Measurements from ENCODE around the gene FAAP20.

The FAAP20 gene

DNA sequence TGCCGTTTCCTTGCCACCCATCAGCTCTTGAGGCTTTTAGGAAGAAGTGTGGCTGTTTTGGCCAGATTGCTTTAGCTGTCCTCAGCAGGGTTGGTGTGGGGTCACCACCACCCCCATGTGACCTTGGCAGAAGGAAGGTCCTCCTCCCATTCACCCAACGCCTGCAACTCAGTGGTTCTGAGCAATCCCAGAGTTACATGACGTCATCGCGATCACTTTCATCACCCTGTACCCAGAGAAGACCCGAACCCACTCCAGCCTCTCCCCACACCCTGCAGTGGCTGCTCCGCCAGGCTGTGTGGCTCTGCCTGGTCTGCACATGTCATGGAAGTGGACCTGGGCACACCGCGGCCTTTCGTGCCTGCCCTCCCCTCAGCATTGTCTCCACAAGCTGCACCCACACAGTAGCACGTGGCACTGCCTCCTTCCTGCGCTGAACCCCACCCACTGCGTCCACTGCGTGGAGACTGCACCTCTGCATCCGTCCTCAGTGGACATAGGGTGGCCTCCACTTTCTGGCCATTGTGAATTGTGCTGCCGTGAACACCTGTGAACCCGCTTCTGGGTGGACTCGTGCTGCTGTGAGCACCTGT is 16.5 kb downstream of the FAAP20 start:
- DNase-seq (ENCODE audit: low read depth) = no peak

DNA sequence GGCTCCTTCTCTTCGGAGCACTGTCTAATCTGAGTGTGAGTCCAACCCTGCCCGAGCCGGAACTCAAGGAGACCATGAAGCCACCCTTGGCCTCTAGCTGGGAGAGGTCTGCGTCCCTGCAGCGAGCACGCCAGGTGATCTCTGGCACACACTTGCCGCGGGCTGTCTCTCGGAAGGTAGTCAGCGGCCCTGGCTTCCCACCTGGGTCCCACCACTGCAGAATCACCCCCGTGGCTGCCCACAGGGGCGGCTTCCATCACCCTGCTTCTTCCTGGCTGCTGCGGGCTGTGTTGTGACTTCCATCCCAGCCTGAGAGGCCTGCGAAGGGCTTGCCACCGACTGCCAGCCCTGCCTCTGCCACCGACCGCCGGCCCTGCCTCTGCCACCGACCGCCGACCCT is 17.0 kb downstream of the FAAP20 start:
- DNase-seq (ENCODE audit: low read depth) = no peak

DNA sequence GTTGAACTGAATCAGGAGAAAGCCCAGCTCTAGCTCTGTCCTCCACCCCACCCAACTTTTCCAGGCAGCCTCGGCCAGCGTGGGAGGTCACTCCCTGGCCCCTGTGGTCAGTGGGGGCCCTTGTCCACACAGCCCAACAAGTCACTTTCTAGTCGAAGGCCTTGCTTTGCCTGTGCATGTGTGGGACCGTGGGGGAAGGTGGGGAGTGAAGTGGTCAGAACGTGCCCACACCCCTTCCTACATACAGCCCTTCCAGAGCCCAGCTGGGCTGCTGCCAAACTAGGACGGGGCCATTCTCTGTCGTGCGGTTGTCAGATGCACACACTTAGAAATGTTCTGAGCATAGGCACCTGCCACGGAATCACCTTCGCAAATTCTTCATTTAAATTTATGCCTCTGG is 18.0 kb downstream of the FAAP20 start:
- DNase-seq (ENCODE audit: low read depth) = no peak

DNA sequence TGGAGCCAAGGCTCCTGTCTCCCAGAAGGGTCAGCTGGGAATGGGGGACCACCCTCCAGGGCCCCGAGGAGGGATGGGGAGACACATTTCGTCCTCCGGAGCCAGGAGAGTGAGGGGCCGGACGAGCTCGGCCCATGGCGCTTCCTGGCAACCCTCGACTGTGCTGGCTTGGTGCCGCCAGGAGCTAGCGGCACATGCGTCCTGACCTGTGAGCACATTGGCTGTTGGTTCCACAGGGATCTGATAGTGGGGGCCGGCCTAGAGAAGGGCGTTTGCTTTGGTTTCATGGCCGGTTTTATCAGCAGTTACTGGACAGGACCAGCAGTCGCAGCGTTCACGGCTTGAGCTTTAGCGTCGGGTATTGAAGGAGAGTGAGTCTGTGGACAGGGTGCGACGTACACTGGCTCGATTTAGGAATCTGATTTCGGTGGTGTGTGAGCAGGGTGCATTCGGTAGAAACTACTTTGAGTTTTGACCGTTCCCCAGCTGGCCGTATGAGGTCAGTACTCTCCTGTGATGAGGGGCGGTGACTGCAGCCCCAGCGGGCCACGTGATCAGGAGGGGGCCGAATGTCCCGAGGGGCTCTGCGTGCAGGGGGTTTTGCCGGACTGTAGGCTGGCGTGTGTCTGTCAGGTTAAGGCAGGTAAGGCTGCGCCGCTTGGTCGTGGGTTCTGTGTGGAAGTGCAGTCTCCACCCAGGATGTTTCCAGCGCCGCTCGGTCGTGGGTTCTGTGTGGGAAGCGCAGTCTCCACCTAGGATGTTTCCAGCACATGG is 18.7 kb downstream of the FAAP20 start:
- no peak for DNase-seq (ENCODE audit: low read depth)

DNA sequence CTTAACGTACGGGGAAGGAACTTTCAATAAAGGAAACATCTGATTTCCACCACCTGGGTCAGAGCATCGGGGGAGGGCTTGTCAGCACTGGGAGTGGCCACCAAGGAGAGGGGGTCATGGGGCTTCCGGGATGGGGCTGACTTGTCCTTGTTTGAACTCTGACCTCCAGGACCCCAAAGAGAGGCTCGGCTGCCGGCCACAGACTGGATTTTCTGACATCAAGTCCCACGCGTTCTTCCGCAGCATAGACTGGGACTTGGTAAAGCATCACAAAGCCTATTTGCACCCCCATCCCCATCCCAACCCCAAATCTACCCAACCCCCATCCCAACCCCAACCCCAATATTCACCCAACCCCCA is 19.5 kb downstream of the FAAP20 start:
- DNase-seq (ENCODE audit: low read depth) = no peak

DNA sequence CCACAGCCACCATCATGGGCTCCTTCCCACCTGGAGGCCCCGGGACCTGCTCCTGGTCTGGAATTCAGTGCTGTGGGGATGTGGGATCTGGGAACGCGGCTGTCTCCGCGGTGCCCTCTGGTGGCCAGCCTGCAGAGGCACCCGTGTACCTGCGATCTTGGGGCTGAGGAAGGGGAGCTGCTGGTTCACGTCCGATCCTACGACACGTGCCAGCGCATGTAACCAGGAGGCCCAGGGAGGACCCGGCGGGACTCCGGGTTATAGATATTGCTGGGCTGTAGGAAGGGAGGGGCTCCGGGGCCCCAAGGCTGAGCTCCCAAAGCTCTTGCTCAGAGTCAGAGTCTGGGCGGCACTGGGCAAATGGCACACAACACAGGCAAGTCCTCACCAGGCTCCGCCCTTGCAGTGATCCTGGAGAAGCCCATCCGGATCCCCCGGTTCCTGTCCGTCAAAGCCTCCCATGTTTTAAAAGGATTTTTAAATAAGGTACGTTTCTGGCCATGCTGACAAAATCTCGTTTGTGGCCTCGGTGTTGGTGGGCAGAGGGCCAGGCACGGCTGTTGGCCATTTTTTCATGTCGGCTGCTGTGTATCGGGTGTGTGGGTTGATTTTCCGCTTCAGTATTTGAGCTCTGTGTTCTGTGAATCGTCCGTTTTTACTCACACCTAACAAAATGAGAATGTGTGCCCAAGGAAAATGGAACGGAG is 20.1 kb downstream of the FAAP20 start:
- no peak for DNase-seq (ENCODE audit: low read depth)

DNA sequence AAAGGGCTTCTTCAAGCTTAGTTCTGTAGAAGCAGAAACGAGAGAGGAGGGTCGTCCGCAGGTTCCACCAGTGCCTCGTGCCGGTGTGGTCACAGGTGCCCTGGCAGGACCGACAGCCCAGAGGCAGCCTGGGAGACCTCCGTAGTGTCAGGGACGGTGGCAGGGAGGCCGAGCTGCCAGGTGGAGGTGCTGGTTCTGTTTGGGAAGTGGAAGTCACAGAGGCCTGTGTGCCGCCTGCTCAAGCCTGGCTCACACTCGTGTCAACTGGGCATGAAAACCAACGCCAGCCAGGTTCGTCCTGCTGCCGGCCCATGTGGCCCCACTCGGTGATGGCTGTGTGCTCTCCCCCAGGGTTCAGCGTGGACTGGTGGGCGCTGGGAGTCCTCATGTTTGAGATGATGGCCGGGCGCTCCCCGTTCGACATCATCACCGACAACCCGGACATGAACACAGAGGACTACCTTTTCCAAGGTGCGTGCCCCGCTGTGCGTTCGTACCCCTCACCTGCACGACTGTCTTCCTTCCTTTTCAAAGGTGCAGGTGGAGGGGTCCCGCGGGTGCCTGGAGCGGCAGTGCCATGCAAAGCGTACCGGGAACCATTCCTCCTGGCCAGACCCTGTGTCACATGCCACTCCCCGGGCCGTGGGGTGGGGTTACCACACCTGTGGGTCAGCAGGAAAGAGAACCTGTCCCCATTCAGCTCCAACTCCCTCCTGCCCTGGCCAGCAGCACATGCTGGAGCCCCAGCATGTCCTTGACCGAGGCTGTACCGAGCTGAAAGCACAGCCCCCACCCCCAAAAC is 20.8 kb downstream of the FAAP20 start:
- DNase-seq (ENCODE audit: low read depth) = no peak

DNA sequence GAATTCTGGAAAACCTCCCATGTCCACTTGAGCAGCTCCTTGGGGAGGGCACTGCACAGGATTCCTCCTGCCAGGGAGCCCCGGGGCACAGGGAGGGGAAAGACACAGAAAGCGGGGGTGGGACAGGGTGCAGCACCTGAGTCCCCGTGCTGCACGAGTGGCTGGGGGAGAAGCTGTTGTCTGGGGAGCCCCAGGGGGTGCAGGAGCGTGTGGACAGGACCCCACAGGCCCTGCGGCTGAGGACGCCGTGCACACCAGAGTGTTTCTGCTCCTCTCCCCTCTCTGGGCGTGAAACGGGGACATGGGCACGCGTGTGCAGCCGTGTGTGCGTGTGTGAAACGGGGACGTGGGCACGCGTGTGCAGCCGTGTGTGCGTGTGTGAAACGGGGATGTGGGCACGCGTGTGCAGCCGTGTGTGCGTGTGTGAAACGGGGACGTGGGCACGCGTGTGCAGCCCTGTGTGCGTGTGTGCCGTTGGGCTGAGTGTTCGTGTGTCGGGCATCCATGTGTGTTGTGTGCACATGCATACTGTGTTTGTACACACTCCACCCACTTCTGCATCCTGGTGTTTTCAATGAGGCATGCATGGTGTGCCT is 21.9 kb downstream of the FAAP20 start:
- DNase-seq (ENCODE audit: low read depth) = no peak

DNA sequence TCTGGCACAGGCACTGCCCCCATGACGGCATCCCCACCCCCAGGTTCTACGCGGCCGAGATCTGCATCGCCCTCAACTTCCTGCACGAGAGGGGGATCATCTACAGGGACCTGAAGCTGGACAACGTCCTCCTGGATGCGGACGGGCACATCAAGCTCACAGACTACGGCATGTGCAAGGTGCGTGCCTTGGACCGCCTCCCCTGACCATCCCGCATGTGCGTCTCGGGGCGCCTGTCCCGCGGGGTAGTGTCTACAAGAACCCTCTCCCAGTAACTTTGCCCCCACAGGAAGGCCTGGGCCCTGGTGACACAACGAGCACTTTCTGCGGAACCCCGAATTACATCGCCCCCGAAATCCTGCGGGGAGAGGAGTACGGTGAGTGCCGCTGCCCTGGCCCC is 22.6 kb downstream of the FAAP20 start:
- no peak for DNase-seq (ENCODE audit: low read depth)

DNA sequence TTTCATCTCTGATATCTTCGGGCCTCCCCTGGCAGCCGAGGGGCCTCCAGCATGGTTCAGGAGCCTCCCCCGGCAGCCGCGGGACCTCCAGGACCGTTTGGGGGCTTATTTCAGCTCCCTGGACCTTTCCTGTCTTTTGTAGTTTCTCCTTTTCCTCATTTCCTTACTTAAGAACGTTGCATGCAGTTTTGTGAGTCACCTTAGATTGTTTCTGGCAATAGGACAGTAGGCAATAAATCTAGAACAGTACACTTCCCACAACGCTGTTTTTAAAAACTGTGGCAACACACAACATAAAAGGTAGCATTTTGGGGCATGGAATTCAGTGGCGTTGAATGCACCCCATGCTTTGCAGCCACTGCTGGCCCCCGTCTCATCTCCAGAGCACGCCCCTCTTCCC is 24.4 kb downstream of the FAAP20 start:
- no peak for DNase-seq (ENCODE audit: low read depth)

DNA sequence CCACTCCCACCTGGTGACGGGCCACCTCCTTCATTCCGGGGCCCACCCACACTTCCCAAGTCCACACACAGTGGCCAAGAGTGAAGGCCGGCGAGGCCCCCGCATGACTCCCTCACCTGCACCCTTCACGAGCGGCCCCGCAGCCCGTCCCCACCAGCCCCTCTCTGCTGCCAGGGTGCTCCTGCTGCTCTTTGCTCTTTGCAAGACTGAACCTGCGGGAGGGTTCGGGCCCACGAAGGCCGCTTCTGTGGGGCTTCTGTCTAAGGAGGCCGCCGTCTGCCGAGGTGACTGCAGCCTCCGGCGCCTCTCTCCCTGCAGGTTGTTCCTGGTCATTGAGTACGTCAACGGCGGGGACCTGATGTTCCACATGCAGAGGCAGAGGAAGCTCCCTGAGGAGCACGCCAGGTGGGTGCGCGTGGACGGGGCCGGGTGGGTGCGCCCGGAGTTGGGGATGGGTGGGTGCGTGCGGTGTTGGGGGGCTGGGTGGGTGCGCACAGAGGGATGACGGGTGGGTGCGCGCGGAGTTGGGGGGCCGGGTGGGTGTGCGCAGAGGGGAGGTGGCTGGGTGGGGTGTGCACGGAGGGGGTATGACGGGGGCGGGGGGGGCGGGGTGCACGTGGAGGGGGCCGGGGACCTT is 25.3 kb downstream of the FAAP20 start:
- no peak for DNase-seq (ENCODE audit: low read depth)

DNA sequence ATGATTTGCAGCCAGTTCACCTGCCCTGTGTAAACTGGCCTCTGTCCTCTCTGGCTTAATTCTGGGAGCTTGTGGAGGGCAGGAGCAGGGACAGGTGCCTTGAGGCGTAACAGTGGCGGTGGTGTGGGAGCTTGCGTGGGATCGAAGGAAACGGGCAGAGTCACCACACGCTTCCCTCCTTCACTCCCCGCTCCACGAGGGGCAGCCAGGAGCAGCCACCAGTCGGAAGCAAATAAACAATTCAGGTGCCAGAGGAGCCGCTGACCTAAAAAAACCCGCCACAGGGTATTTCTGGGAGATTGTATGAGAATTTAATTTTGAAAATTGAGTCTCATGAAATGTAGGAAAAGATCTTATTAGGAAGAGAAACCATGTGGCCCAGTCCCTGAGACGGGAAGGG is 26.0 kb downstream of the FAAP20 start:
- DNase-seq (ENCODE audit: low read depth) = no peak

DNA sequence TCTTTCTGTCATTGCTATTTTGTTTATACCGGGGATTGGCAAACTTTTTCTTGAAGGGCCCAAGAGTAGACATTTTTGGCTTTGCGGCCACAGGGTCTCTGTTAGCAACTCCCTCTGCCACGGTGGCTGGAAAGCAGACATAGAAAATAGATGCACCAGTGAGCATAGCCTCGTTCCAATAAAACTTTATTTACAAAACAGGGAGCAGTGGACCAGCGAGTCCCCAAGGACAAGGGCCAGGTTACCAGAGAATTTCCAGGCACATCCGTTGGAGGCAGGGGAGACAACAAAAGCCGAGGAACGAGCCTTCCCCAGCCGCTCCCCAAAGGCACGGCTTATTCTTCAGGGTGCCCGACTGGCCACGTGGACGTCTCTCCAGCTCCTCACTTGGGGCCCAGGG is 26.5 kb downstream of the FAAP20 start:
- no peak for DNase-seq (ENCODE audit: low read depth)

DNA sequence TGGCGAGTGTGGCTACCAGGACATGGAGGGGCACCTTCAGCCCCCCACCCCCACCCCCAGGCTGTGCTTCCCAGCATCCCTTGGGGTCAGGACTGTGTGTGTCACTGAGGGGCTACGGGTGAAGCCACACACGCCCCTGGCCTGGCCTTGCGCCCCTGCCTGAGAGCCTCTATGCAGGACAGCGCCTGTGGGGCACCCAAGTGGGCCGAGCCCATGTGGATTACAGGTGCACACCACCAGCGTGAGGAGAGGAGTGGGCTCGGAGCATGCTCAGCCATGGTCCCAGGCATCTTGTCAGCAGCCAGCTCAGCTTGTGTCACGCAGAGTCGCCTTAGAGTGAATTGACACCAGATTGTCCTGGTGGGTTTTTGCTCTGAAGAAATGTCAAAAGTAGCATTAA is 27.9 kb downstream of the FAAP20 start:
- no peak for DNase-seq (ENCODE audit: low read depth)

DNA sequence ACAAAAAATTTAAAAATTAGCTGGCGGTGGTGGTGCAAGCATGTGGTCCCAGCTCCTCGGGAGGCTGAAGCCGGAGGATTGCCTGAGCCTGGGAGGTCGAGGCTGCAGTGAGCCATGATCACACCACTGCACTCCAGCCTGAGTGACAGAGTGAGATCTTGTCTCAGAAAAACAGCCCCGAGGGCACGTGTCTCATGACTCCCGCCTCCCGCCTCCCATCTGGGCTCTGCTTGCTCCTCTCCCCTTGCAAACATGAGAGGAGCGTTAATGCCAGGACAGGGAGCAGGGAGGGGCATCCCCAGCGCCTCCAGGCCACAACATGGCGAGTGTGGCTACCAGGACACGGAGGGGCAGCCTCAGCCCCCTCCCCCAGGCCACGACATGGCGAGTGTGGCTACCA is 28.3 kb downstream of the FAAP20 start:
- no peak for DNase-seq (ENCODE audit: low read depth)

DNA sequence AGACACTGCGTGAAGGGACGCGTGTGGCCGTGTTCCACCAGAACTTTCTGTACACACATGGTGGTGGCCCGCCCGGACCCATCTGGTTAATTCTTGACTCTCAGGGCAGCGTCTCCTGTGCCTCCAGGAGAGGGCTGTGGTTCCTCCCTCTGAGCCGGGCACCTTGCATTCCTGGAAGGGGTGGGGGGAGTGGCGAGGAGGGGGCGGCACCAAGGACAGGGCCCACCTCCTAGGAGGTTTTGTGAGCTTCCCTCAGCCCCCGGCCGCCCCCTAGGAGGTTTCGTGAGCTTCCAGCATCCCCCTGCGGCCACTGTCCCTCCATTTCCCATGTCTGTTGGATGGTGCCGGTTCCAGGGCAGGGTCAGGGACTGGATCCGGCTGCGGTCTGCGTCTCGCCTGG is 28.9 kb downstream of the FAAP20 start:
- no peak for DNase-seq (ENCODE audit: low read depth)

DNA sequence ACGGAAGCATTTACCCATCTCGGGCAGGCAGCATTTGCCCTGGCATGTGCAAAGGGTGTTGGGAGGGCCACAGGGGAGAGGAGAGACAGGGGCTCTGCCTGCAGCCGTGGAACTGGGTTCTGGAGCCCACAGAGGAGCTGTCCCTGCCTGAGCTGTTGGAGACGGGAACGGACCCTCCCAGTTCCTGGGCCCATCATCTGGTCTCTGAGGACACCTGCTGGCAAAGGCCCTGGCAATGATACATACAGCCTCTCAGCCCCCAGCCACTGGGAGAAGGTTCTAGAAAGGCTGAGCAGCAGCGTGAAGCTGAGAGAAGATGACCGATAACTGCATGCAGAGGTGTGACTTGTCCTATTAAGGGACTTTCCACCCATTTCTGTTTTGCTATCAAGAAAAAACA is 31.4 kb downstream of the FAAP20 start:
- DNase-seq (ENCODE audit: low read depth) = no peak

DNA sequence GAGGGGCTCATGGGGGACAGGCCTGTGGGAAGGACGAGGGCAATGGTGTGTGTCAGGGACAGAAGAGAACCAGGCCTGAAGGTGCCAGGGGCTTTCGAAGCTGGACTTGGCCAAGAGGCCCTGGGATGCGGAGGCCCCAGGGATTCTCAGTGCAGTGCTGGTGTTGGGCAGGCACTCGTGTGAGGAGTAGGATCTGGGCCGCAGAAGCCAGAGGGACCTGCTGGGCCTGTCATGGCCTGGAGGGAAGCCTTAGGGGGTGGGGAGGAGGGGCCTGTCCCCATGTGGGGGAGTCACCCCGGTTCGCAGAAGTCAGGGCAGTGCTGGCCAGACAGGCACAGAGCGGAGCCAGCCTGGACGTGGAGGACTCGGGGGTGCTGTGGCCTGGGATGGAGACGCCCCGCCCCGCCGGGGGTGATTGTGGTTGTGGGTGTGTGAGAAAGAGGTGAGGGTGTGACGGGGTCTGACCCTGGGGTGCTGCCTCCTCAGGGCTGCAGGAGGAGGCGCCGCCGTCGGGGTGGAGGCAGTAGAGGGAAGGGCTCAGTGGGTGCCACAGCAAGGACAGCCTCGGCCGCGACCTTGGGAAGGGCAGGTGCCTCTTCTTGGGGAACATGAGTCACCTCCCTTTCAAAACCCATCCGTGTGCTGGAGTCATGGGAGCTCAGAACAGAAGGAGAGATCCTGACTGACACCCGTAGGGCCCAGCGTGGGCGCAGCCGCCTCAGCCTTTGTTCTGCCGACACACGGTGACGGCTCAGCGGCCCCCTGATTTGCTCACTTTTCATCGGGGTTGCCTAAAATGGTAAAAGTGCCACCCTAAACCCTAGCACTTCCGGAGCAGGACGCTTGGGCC is 33.9 kb downstream of the FAAP20 start:
- DNase-seq (ENCODE audit: low read depth) = no peak

DNA sequence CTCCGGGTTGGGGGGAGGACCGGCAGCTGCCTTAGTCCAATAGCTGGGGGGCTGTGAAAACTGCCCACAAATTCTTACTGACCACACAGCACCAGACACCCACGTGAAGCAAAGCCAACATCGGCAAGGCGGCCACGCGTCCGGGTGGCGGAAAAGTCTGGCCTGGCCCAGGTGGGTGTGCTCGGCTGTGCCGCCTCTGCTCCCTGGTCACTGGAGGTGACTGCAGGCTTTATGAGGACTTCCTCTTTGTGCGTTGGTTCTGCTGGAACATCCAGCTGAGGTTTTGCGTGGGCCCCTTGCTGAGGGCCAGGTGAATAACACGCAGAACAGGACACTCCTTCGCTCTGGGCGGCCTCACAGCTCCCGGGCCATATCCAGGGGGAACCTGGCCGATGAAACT is 35.4 kb downstream of the FAAP20 start:
- no peak for DNase-seq (ENCODE audit: low read depth)

DNA sequence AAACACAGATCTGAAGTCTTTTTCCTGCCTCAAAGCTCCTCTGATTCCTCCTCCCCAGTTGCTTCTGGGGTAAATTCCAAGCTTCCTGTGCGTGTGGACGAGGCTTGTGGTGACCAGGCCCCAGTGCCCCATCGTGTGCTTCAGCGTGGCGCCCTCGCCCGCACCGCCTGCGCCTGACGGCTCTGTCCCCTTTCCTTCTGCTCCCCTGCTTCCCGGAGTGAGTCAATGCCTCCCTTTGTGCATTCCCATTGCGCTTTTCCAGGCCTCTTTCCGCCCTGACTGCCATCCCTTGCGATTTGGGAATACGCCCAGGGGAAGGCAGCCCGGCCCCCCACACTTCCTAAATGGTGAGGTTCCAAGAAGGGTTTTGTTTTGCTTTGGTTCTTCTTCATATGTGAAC is 36.3 kb downstream of the FAAP20 start:
- DNase-seq (ENCODE audit: low read depth) = no peak

DNA sequence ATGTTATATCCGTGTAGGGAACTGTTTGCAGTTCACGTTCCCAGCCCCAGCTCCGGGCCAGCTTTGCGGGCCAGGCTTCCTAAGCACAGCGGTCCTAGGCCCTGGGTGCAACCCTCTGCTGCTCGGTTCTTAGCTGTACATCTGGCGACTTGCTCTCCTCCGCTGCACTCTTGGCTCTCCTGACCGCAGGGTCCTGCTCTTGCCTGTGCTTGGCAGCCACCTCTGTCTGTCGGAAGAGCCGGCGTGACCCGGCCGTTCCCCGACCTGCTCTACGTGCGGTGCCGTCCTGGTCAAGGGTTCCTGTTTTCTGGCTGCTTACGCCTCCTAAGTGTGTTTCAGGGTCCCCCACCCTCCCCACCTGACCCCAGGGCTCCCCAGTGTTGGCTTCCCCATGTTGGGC is 36.7 kb downstream of the FAAP20 start:
- DNase-seq (ENCODE audit: low read depth) = no peak

Data from stimulated activated CD4-positive, alpha-beta T cell treated with anti-CD3 and anti-CD28 coated beads, Interleukin-2, amount 100 ng/mL, for 4 hours (primary cell).